HUES48 (cell line): ENCODE measurements around the gene FUT6.

Experiments used
- H3K27ac ChIP-seq: one replicate; pipeline ENCODE4 v1.7.0; 2013; ENCODE audit warnings: low read depth, low read length, inconsistent platforms
- H3K27me3 ChIP-seq: 2 replicates; pipeline ENCODE4 v1.6.1; 2013; ENCODE audit warnings: mild to moderate bottlenecking, low read length; ENCODE audit not compliant: control insufficient read depth, insufficient read depth
- H3K36me3 ChIP-seq: 2 replicates; pipeline ENCODE4 v1.6.1; 2013; ENCODE audit warnings: low read length; ENCODE audit not compliant: control insufficient read depth, insufficient read depth
- H3K4me1 ChIP-seq: 2 replicates; pipeline ENCODE4 v1.6.1; 2013; ENCODE audit warnings: mild to moderate bottlenecking, low read length; ENCODE audit not compliant: control insufficient read depth, insufficient read depth
- H3K4me3 ChIP-seq: 2 replicates; pipeline ENCODE4 v1.5.1; 2013; ENCODE audit warnings: mild to moderate bottlenecking, low read depth, low read length
- H3K9ac ChIP-seq: 2 replicates; pipeline ENCODE4 v1.6.1; 2013; ENCODE audit warnings: mild to moderate bottlenecking, low read depth, low read length, moderate library complexity
- H3K9me3 ChIP-seq: 2 replicates; pipeline ENCODE4 v1.6.1; 2013; ENCODE audit warnings: low read length; ENCODE audit not compliant: control insufficient read depth, insufficient read depth

Gene FUT6

GRCh38 chr19:5801796-5802619 is 37.5 kb downstream of the FUT6 start:
- no peak overlapping the region for H3K27ac ChIP-seq
- H3K4me1 ChIP-seq: peaks cover 3% of the 10 kb centered on the region; the same call in 1 of the 2 replicates
- no peaks in the 10 kb centered on the region for H3K36me3 ChIP-seq
- H3K9ac ChIP-seq: no peak overlapping the region
- H3K9me3 ChIP-seq: no peaks in the 10 kb centered on the region
- peaks cover 10% of the 10 kb centered on the region for H3K27me3 ChIP-seq
- H3K4me3 ChIP-seq: peak overlapping the region; percentile 37; the same call in 1 of the 2 replicates

DNA sequence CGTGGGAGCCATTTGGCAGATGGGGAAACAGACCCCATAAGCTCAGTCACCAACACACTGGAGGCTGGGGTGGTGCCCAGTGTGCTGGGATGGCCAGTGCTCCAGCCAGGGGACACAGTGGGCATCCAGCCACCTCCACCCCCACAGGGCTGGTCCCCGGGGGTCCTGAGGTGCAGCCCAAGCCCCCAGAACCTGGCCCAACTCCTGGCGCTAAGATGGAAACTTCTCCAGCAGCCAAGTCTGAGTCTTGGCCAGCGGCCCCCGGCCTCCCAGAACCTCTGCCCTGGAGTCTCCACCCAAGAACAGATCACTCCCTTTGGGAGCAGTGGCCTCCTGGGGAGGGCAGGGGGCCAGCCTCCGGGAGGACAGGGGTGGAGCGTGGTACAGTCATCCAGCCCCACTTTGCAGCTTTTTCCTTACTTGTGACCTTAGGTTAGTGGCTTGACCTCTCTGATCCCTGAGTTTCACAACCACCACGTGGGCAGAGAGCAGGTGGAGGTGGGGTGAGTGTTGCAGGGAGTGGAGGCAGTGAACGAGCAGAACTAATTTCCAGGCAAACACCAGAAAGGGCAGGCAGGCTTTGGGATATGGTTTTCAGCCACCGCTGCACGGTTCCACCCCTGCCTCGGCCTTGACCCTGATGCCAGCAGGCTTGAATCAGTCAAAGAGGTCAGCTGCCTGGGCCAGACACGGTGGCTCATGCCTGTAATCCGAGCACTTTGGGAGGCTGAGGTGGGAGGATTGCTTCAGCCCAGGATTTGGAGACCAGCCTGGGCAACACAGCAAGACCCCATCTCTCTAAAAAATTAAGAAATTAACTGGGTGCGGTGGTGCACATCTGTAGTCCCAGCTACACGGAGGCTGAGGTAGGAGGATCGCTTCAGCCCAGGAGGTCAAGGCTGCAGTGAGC is 38.9 kb downstream of the FUT6 start:
- Histone ChIP-seq H3K36me3 (no peaks in the 10 kb centered on the region), H3K9me3 (no peaks in the 10 kb centered on the region), H3K4me3 (no peak overlapping the region), H3K27ac (no peak overlapping the region), H3K27me3 (peaks cover 10% of the 10 kb centered on the region), H3K9ac (no peak overlapping the region), H3K4me1 (peaks cover 3% of the 10 kb centered on the region; the same call in 1 of the 2 replicates)

GRCh38 chr19:5799247-5800241 is 40.0 kb downstream of the FUT6 start:
- no peak overlapping the region for H3K9ac ChIP-seq
- no peaks in the 10 kb centered on the region for H3K9me3 ChIP-seq
- H3K27me3 ChIP-seq: peaks cover 9% of the 10 kb centered on the region
- no peak overlapping the region for H3K27ac ChIP-seq
- no peaks in the 10 kb centered on the region for H3K36me3 ChIP-seq
- peaks cover 3% of the 10 kb centered on the region; the same call in 1 of the 2 replicates for H3K4me1 ChIP-seq
- H3K4me3 ChIP-seq: no peak overlapping the region

DNA sequence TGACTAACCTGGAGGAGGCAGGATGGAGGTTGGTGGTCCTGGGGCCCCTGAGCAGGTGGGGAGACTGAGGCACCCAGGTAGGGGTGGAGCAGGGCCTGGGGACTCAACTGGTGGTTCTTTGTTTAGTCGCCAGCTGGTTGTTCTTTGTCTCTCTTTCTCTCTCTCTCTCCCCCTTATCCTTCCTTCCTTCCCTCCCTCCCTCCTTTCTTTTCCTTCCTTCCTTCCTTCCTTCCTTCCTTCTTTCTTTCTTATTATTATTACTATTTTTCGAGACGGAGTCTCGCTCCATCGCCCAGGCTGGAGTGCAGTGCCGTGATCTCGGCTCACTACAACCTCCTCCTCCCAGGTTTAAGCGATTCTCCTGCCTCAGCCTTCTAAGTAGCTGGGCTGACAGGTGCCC is 41.3 kb downstream of the FUT6 start:
- H3K4me3 ChIP-seq: no peak overlapping the region
- H3K4me1 ChIP-seq: peaks cover 3% of the 10 kb centered on the region; the same call in 1 of the 2 replicates
- no peak overlapping the region for H3K9ac ChIP-seq
- no peak overlapping the region for H3K27ac ChIP-seq
- H3K9me3 ChIP-seq: no peaks in the 10 kb centered on the region
- H3K36me3 ChIP-seq: no peaks in the 10 kb centered on the region
- peaks cover 2% of the 10 kb centered on the region for H3K27me3 ChIP-seq

DNA sequence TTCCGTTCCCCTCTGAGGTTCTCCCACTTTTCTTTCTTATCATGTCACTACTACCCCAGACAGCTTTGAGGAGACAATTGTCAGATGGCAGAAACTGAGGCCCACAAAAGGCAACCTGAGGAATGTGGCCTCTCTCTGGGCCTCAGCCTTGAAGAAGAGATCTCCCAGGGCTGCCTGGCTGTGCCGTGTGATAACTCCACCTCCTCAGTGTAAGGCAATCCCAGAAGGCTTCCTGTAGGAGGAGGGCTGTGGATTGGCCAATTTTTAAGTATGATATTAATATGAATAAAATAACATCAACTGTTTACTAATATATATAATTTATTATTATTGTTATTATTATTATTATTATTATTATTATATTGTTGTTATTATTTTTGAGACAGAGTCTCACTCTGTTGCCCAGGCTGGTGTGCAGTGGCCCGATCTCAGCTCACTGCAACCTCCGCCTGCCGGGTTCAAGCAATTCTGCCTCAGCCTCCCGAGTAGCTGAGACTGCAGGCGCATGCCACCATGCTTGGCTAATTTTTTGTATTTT is 44.1 kb downstream of the FUT6 start:
- H3K9me3 ChIP-seq: no peaks in the 10 kb centered on the region
- no peaks in the 10 kb centered on the region for H3K36me3 ChIP-seq
- H3K27me3 ChIP-seq: no peaks in the 10 kb centered on the region
- no peak overlapping the region for H3K4me3 ChIP-seq
- no peak overlapping the region for H3K9ac ChIP-seq
- no peak overlapping the region for H3K27ac ChIP-seq
- H3K4me1 ChIP-seq: no peaks in the 10 kb centered on the region

DNA sequence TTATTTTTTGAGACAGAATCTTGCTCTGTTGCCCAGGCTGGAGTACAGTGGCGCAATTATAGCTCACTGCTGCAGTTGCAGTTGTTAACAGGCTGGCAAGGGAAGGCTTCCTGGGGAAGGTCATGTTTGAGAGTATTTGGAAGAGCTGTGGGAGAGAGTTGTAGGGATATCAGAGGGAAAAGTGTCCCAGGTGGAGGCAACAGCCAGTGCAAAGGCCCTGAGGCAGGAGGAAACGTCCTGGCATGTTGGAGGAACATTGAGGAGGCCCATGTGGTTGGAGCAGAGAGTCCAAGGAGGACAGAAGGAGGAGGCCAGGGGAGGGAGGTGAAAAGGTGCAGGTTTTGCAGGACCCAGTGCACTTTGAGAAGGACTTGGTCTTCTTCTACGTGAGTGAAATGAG is 46.3 kb downstream of the FUT6 start:
- H3K36me3 ChIP-seq: peaks cover 18% of the 10 kb centered on the region
- H3K4me3 ChIP-seq: no peak overlapping the region
- no peaks in the 10 kb centered on the region for H3K9me3 ChIP-seq
- no peak overlapping the region for H3K9ac ChIP-seq
- H3K27me3 ChIP-seq: no peaks in the 10 kb centered on the region
- 0 out of 2 replicates have a peak, but pooled peaks cover 3% of the 10 kb centered on the region for H3K4me1 ChIP-seq
- H3K27ac ChIP-seq: no peak overlapping the region

DNA sequence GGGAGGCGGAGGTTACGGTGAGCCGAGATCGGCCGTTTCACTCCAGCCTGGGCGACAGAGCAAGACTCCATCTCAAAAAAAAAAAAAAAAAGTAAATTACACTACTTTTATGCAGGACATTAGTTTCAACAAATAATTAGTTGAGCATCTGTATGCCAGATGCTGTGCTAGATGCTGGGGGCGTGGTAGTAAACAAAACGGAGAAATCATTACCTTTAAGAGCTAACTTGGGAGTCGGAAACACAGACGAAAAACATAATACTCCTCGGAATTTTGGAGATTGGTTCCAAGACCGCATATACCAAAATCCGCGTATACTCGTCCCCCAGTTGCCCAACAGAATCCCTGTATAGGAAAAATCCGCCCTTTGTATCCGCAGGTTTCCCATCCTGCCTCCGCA is 47.3 kb downstream of the FUT6 start:
- Histone ChIP-seq H3K36me3 (peaks cover 28% of the 10 kb centered on the region), H3K9me3 (no peaks in the 10 kb centered on the region), H3K9ac (no peak overlapping the region), H3K27ac (no peak overlapping the region), H3K27me3 (no peaks in the 10 kb centered on the region), H3K4me3 (no peak overlapping the region), H3K4me1 (0 out of 2 replicates have a peak, but pooled peaks cover 3% of the 10 kb centered on the region)

- Histone ChIP-seq H3K27ac (peak within 1 kb of the TSS; percentile 96), H3K27me3 (no peaks in the 10 kb centered on the region), H3K9ac (peak within 1 kb of the TSS; percentile 92), H3K9me3 (no peaks in the 10 kb centered on the region), H3K36me3 (peaks cover 41% of the 10 kb centered on the region), H3K4me1 (0 out of 2 replicates have a peak, but pooled peaks cover 3% of the 10 kb centered on the region), H3K4me3 (peak within 1 kb of the TSS; percentile 84)
Observed at GRCh38 chr19:5790559-5791520, 48.7 kb downstream of the FUT6 start, which contains the start of gene DUS3L. Gene DUS3L, minus strand, starts transcription at chr19:5791163. Its CDS starts 22 bp downstream, at chr19:5791141.

DNA sequence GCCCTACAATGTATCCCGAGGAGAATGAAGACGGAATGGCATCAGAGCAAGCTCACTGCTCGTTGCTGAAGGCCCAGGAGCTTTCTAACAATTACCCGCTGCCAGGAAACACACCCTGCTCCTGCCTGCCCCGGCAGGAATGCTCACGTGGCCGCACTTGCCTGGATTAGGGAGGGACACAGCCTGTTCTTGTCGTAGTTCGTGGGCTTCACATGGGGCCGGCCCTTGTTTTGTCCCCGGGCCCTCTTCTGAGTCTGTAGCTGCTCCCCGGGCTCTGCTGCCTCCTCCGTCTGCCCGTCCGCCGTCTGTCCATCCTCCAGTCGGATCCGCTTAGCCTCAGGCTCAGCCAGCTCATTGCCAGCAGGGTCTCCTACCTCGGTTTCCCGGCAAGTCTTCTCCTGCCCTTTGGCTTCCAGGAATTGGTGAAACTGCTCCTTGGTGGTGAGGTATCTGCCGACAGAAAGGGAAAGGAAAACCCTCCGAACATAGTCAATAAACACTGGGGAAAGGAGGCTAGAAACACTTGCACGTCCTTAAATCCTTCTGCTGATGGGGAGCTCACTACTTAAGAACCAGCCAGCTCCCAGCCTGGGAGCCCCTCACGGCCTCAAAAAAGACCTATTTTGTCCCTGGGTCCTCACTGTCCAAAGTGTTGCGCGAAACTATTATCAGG is 49.5 kb downstream of the FUT6 start:
- Histone ChIP-seq H3K4me1 (0 out of 2 replicates have a peak, but pooled peaks cover 3% of the 10 kb centered on the region), H3K27me3 (no peaks in the 10 kb centered on the region), H3K9ac (no peak overlapping the region), H3K4me3 (peak overlapping the region; percentile 84), H3K27ac (peak overlapping the region; percentile 23), H3K36me3 (peaks cover 50% of the 10 kb centered on the region), H3K9me3 (no peaks in the 10 kb centered on the region)
